Measurements from ENCODE around the gene FAM72B.
"Not testable (repeated sequence)": the region's sequence is repeated elsewhere in the genome, so short reads cannot be mapped to it uniquely, and the experiment has no call there.

Gene FAM72B

DNA sequence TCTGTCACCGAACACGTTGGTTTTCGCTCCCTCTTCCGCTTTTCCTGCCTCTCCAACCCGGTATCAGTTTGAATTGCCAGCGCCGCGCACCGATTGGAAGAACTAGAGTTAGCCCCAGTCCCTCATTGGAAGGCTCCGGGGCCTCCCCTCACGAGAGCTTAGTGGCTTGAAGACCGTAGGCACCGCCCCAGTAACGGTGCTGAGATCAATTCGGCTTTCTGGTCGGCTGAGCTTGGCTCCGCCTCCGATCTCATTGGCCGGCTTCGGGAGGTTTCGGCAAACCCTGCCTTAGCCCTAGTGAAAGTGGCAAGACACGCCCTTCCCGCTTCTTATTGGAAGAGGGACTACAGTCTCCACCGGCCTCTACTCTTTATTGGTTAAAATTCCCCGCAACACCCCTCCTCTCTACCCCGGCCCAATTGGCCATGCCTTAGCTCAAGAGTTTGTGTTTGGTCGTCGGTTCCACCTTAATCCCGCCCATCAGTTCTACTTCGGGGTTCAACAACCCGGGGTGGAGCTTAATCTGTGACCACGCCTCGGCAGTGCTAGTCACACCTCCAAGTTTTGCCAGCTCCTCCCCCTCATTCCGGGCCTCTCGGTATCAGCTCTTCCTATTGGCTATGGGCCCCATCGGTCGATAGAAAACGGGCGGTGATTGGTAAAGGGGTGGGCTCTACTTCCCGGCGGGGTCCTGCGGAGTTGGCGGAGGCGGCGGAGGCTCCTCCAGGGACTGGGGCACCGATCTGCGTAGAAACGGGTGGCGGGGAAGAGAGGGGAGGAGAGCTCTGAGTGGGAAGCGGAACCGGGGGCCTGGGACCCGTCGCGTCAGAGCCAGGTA is at the start of gene FAM72B, which contains the start of gene SRGAP2C:
Gene FAM72B, minus strand, starts transcription at position 51 of the 838 bp plus-strand sequence. CDS start 851 bp downstream, outside the sequence.
Gene SRGAP2C, plus strand, starts transcription at position 686 of the 838 bp plus-strand sequence. CDS start 2,472 bp downstream, outside the sequence.
- DNase-seq = peak; percentile 99

DNA sequence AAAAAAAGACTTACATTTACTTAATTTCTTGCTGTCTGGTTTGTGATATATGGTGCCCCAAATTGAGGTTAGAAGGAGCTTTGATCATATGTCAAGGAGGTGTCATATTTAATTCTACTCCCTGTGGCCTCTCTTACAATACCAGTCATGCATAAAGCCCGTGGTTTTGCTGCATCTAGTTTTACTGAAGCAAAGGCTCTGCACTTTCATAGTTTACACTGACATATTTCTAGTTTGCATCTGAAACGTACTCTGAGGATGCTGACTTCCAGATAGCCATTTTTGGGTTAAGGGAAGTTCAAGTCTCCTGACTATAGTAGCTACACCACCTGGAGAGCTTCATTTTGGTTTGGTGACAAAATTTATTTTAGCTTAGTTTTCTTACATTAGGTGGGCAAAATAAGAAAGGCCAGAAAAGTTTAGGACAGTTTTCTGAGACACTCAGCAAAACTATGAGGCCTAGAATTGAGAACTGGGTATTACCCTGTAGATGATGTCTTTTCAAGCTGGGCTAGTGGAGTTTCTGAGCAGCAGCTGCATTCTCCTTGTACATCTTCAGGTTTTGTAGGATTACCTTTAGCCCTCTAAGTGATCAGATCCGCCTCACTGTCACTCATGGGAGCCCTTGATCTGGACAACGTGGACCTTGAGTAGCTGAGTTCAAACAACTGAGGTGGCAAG is 48.4 kb upstream of the FAM72B start:
- DNase-seq = not testable (repeated sequence)

DNA sequence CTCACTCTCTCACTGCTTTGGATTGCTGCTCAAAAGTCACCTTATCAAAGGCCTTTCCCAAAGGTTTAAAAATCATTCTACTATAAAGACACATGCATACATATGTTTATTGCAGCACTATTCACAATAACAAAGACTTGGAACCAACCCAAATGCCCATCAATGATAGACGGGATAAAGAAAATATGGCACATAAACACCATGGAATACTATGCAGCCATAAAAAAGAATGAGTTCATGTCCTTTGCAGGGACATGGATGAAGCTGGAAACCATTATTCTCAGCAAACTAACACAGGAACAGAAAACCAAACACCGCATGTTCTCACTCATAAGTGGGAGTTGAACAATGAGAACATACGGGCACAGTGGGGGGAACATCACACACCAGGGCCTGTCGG is 46.5 kb upstream of the FAM72B start:
- DNase-seq = not testable (repeated sequence)

DNA sequence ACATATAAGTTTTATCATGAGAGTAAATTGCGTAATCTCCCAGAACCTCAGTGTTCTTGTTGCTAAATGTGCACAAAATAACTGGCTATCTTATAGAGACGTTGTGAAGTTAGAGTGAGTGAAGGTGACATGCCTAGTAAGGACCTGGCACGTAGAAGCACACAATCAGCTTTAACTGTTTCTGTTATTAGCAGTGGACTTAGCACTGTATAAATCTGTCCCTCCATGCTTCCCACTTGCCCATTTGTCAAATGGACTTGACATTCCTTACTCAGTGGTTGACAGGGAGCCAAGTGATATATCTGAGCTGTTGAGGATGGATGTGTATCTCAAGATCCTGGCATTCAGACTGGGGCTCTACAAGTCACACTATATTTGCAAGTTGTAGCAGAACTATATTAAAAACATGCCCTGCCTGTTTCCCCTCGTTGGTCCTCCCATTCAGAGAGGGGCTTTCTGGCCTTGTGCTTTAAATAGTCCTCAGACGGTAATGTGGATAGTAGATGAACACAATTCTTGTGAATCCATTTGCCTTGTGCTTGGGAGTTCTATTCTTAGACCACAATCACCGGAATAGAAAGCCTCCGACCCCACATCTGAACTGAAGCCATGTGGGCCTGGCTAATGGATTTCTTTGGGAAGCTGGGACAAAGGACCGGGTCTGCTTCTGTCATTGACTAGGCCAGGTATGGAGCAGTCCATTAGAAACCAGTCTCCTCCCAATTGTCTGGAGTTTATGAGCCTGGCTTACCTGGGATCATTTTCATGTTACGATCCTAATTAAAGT is 43.6 kb upstream of the FAM72B start:
- not testable (repeated sequence) for DNase-seq

DNA sequence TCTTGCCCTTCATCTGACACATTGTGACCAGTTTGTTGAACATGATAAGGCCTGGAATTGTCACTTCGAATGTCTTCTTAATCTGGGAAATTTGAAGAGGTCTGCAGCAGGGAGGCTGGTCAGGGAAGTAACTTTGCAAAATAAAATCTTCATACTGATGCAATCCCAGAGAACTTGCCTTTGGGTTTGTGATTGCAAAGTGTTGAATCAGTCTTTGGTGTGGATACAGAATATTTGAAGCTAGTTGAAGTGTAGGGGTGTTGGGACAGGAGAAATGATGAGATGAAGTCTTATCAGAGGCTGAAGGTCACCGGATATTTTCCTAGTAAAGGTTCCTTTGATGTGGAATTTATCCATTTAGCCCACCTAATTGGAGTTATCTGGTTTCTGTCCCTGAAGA is 42.8 kb upstream of the FAM72B start:
- DNase-seq = not testable (repeated sequence)

DNA sequence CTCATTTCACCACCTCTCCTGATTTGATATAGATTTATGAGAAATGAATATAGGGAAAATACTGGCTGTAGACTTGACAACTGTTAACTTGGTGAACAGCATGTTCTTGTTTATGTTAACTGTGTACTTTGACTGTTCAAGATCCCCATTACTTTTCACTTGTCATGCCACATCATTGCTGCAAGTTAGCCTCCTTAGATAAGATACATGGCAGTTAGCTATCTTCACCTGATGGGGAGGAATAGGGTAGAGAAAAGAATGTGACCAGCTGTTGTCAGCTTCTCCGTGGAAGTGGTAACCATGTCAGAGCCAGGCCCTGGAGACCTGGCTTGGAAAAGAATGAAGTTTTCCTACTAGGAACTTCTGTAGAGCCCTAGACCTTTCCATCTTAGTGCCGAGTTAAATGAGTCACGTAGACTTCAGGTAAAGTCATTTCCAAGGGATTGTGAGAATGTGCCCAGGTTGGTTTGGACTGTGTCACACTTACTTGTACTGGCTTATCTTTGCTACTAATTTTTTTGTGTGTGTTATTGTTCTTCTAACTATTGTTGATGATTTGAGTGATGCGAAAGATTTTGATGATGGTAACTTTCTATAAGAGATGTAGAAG is 42.3 kb upstream of the FAM72B start:
- not testable (repeated sequence) for DNase-seq

DNA sequence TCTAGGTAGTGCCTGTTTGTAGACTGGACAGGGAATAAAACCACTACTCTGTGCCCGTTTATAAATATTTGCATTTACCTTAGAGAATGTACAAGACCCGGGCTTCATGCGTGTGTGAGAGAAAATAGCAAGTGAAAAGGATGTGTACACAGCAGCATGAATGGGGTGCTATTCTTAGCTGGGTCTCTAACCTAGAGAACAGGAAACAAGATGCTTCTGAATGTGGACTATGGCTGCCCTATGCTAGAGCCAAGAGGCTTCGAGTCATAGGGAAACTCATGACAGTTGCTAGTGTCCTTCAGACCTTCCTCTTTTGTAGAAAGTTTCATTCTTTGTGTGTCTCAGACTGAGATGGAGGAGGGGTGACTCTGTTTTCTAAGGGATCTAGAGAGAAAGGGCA is 40.6 kb upstream of the FAM72B start:
- DNase-seq = not testable (repeated sequence)

DNA sequence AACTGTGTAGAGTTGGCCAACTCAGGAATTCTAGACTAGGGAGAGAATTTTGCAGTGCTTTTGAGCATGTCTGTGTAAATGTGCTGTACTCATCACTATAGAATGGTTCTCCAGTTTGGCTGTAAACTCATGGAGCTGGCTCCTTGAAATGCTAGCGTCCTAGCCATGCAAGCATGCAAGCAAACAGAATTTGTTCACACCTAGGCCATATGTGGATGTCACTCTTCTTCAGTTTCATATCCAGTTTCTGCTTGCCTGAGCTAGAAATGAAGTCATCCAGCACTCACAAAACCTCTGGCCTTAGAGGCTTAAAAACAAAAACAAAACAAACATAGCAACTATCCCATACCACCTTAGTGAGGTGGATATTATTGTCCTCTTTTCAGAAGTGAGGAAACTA is 37.6 kb upstream of the FAM72B start:
- not testable (repeated sequence) for DNase-seq

DNA sequence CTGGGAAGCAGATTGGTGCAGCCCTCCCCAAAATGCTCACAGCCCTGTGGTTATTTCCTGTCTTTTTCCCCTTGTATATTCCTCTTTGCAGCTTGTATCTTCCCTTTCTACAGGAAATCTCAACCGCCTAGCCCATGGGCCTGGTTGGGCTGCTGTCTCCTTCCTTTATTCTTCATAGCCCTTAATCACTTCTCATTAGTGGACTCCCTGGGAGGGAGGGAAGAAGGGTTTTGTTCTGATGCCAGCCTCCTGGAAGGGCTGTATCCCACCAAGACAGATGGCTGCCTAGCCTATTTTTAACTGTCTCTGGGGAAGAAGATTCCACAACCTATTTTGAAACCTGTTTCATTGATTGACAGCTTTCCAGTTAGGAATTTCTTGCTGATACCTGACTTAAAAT is 32.5 kb upstream of the FAM72B start:
- DNase-seq = not testable (repeated sequence)

DNA sequence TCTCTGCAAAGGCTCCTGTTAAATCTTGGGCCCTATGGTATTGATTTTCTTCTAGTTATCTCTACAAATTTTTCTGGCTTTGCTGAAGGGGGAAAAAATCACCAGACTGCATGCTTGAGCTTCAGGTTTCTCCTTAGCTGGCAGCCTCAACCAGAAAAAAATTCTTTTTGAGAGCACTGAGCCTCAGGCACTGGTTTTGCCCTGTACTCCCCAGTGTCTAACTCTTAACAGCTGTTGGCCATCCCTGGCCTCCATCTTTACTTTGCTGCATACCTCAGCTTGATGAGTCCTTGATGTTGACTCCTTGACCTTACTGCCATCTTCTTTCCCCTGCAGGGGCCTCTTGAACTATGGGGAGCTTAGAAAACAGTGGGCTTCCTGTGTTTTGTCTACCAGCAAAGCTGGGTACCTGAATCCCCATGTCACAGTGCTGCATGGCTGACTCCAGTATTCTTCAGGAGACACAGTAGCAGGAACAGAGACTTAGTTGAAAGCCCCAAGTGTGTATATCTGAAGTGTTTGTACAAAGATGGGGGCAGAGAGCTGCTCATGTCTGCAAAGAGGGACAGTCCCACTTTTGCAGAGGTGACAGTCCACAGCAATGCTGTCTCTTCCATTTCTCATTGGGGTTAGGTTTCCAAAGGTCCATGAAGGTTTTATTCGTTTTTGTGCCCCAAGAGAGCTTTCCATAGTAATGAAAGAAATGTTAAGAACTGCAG is 31.7 kb upstream of the FAM72B start:
- DNase-seq = not testable (repeated sequence)

DNA sequence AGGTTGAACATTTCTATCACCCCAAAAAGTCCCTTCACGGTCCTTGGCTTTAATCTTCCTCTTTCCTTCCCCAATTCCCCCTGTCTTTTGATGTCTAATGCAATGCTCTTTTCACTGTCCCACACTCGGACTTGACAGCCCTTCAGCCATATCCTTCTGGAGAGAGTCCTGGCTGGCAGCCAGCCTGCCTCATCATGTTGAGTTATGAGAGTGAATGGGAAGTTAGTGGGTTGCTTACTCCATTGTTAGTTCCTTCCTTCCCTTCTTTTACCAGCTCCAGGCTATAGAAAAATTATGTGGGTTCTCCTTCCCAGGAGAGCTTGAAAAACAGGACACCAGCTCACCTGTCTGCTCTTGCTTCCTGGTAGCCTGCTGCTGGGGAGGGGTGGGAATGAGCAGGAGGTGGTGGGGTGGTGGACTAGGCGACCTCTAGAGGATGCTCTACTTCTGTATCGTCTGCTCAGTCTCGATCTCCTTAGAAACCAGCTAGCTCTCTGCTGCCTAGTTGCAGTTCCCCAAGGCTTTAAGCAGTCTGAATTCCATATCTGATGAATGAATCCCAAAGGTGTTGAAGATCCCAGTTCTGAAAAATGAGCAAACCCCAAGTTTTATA is 30.5 kb upstream of the FAM72B start:
- not testable (repeated sequence) for DNase-seq

DNA sequence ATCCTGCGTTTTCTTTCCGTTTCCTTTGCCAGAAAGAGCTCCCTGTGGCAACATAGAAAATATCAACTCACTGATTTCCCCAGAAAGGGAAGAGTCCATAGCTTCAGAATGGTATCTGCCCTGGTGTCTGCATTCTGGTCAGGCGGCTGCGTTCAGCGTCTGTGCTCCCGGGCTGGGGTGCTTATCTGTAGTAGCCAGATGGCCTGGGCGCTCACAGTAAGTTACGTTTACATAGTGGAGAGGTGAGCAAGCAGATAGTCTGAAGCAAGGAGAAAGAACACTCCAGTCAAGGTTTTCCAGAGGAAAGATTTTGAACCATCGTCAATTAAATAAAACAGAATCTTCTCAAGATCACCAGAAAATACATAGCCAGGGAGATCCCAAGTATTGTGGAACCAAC is 29.4 kb upstream of the FAM72B start:
- DNase-seq = not testable (repeated sequence)

DNA sequence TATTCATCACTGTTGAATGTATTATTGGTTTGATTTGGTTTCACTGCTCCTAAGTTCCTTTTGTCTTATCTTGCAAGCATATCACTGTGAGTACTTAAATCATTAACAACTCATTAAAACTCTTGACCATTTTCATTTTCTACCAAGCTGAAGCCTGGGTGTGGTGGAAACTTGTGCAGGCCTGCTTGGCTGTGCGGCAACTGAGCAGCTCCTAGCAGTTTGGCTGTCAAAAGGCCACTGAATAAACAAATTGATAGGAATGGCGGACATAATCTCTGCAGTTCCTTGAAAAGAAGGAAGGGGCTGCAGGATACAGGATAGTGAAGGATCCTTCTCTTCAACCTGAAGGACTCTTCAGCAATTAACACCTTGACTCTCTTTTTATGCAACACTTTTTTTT is 26.6 kb upstream of the FAM72B start:
- DNase-seq = not testable (repeated sequence)

DNA sequence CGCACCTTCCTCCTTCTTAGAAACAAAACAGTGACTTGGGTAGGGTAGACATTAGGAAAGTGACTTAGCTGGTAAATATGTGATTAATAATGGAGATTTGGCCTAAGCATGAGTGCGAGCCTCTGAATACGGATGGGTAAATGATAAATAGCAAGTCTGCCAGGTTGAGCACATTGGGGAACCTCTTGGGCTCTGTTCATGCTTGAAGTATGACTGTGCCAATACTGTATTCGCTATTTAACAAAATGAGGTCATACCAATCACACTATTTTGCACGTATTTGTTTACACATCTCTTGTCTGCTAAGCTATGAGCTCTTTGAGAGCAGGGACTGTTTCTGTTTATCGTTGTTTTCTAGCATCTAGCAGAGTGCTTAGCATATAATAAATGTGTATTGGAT is 24.2 kb upstream of the FAM72B start:
- peak; percentile 34 for DNase-seq

DNA sequence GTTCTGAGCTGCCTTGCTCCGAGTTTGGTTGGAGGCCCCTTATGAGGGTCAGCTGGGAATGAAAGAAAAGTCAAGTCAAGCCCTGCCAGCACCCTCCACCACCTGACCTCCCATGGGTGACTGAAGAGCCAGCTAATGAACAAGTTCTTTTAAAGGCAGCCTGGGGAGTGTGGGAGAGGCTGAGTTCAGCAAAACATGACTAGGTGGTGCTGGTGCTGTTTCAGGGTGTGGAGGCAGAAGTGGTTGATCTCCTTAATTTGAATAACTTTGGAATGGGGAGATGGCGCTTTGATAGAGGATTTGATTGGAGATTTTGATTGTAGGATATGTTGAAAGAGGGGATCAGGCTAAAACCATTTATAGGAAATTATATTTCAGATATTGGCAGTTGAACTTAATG is 23.2 kb upstream of the FAM72B start:
- DNase-seq = not testable (repeated sequence)

DNA sequence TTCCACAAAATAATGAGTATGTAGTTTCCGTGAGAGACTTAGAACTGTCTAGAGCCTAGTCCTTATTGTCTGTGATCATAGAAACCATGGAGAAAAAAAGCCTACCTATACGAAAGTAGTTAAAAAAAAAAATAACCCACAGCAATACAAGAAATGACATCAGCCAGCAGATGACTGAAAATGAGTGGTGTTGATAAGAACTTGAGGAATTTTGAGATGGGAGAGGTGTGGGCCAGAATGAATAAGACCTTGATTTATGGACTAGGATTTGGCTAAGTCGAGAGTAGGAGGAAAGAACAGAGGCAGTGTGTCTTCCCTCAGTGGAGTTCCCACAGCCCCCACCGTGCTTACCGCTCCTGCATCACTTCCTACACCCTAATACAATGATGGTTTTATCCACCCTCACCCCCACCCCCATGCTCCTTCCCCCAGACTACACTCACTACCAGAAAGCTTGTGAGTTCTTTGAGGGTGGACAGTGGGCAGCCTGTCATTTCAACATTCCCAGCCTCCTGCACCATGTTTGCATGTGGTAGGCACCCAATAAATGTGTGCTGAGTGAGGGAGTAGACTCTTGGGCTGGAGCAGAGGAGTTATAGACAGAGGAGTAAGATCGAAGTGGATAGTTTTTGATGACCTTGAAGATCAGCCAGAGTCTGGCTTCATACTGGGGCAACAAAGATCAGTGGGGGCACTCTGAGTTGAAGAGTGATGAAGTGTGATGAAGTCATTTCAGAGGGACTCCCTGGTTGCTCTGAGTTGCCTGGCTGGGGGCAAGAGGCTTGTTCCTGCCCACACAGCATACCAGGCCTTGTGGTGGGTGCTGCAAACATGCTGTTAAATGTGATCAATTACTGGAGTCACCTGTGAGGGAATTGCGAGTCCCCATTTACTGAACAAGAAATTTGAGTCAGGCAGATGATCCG is 21.9 kb upstream of the FAM72B start:
- DNase-seq = not testable (repeated sequence)

DNA sequence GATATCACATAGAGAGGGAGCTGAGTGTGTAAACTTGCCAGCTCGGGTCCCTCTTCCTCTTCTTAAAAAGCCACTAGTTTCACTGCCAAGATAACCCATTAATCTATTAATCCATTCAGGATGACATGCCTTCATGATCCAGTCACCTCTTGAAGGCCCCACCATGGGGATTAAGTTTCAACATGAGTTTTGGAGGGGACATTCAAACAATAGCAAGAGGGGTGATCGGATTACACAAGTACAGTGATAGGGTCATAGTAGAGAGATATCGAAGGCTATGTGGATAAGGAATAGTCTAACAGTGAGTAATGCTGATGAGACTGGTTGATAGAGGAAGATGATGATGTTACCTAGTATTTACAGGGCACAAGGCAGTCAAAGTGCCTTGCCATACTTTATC is 18.8 kb upstream of the FAM72B start:
- not testable (repeated sequence) for DNase-seq

DNA sequence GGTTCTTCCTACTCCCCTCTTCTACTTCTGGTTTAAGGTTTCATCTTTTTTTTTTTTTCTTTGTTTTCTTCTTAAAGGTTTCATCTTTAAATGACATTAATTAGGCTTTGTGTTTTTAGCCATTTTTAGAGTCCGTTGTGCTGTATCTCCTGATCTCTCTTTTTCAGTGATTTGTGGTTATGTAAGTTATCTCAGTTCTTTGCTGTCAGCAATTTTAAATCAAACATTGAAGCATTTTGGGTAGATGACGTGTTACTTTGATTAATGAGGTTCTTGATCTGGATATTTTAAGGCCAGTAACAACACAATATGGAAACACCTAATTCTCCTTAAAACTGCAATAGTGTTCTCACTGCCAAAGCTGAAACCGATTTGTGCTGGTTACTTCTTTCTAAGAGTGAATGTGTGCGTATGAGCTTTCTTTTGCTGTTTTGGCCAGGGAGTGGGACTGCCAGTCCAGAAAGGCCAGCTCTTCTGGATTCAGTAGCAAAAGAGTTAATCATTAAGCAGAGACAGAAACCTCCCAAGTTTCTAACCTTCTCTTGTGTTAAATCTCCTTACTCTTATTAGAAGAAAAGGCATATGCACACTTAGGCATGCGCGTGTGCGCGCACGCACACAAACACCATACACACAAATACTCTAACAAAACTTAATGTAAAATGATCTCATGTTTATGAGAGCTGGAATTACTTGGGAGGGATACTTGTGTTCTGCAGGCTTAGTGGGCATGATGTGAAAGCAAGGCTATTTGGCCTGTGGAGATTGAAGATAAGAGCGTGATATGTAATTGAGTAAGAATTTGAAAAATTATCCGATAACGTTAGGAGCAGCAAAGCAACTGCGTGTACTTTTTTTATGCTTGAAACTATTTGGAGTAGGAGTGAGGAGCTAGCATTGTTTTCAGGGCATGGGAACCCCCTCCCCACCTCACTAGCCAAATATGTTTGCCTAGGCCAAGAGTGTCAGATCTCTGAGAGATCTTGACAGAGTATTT is 17.1 kb upstream of the FAM72B start:
- not testable (repeated sequence) for DNase-seq

DNA sequence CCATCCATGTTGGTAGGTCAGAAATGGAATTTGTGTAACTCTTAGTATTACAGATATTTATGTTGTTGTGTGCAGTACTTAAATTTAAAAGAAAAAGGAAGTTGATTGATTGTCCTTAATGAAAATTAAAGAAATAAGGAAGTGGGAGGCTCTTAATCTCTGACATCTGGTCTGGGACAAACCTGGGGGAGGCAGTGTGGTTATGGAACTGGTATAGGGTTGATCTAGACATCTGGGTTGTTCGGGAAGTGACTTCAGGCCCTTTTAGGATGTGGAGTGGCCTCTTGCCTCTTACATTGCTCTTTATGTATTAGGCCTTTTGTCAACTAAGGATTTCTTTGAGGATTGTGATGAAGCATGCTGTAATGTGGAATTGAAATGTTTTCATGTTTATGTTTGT is 16.1 kb upstream of the FAM72B start:
- DNase-seq = not testable (repeated sequence)
